HUES64 (cell line): ENCODE results near the gene ACRV1.

Experiments
- H3K27ac ChIP-seq: 2 replicates; pipeline ENCODE4 v1.7.0; 2013; ENCODE audit warnings: low read depth, low read length, inconsistent platforms
- H3K27me3 ChIP-seq: 2 replicates; pipeline ENCODE4 v1.6.1; 2013; ENCODE audit warnings: mild to moderate bottlenecking, low read length; ENCODE audit not compliant: insufficient read depth
- H3K36me3 ChIP-seq: 2 replicates; pipeline ENCODE4 v1.6.1; 2013; ENCODE audit warnings: mild to moderate bottlenecking, low read length; ENCODE audit not compliant: insufficient read depth
- H3K4me1 ChIP-seq: 2 replicates; pipeline ENCODE4 v1.6.1; 2013; ENCODE audit warnings: mild to moderate bottlenecking, low read length, moderate library complexity; ENCODE audit not compliant: insufficient read depth
- H3K4me3 ChIP-seq: 2 replicates; pipeline ENCODE4 v1.5.1; 2013; ENCODE audit warnings: mild to moderate bottlenecking, low read length, moderate library complexity
- H3K9ac ChIP-seq: 2 replicates; pipeline ENCODE4 v1.6.1; 2013; ENCODE audit warnings: mild to moderate bottlenecking, low read depth, low read length
- H3K9me3 ChIP-seq: 2 replicates; pipeline ENCODE4 v1.6.1; 2013; ENCODE audit warnings: low read depth, low read length; ENCODE audit not compliant: insufficient read depth
- WGBS: fragments of 150-250, 120-280 bp; methylation state at CpG from one replicate; pipeline ENCODE4 v1.1.7; 2013; ENCODE audit warnings: missing lambda C conversion rate; 5-methylcytosine and 5-hydroxymethylcytosine counted together

Gene ACRV1

GRCh38 chr11:125688632-125689031 is 8.0 kb upstream of the ACRV1 start:
- 92% methylated on average over 3 of the region's 3 CpGs for WGBS
- Histone ChIP-seq H3K9ac (no peak overlapping the region), H3K27me3 (no peaks in the 10 kb centered on the region), H3K4me3 (no peak overlapping the region), H3K27ac (no peak overlapping the region), H3K9me3 (no peaks in the 10 kb centered on the region), H3K36me3 (no peaks in the 10 kb centered on the region), H3K4me1 (peaks cover 9% of the 10 kb centered on the region; the same call in 1 of the 2 replicates)

- Histone ChIP-seq H3K27me3 (no peaks in the 10 kb centered on the region), H3K9ac (no peak overlapping the region), H3K4me3 (no peak overlapping the region), H3K36me3 (no peaks in the 10 kb centered on the region), H3K4me1 (peaks cover 10% of the 10 kb centered on the region; the same call in 1 of the 2 replicates), H3K27ac (no peak overlapping the region), H3K9me3 (no peaks in the 10 kb centered on the region)
- 96% methylated on average over 11 of the region's 11 CpGs for WGBS
Observed at GRCh38 chr11:125688066-125688465, 7.4 kb upstream of the ACRV1 start.

- H3K36me3 ChIP-seq = 0 out of 2 replicates have a peak, but pooled peaks cover under 1% of the 10 kb centered on the region
- H3K4me1 ChIP-seq = peaks cover 10% of the 10 kb centered on the region; the same call in 1 of the 2 replicates
- H3K9ac ChIP-seq = no peak overlapping the region
- H3K27ac ChIP-seq = no peak overlapping the region
- H3K27me3 ChIP-seq = no peaks in the 10 kb centered on the region
- H3K9me3 ChIP-seq = no peaks in the 10 kb centered on the region
- no peak overlapping the region for H3K4me3 ChIP-seq
- 75% methylated on average over 9 of the region's 9 CpGs for WGBS
Observed at GRCh38 chr11:125685228-125685627, 4.6 kb upstream of the ACRV1 start.

- WGBS = 91% methylated on average over 2 of the region's 2 CpGs
- H3K4me3 ChIP-seq = no peak overlapping the region
- H3K9me3 ChIP-seq = no peaks in the 10 kb centered on the region
- no peak overlapping the region for H3K27ac ChIP-seq
- no peaks in the 10 kb centered on the region for H3K27me3 ChIP-seq
- peaks cover 49% of the 10 kb centered on the region for H3K36me3 ChIP-seq
- 0 out of 2 replicates have a peak, but pooled peaks cover 4% of the 10 kb centered on the region for H3K4me1 ChIP-seq
- H3K9ac ChIP-seq = no peak overlapping the region
Observed at GRCh38 chr11:125679837-125680236, 810 bp downstream of the ACRV1 start.

GRCh38 chr11:125679397-125679796 is 1.2 kb downstream of the ACRV1 start:
- WGBS = 95% methylated on average over 4 of the region's 4 CpGs
- Histone ChIP-seq H3K9me3 (no peaks in the 10 kb centered on the region), H3K36me3 (peaks cover 49% of the 10 kb centered on the region), H3K27me3 (no peaks in the 10 kb centered on the region), H3K9ac (no peak overlapping the region), H3K4me1 (0 out of 2 replicates have a peak, but pooled peaks cover 3% of the 10 kb centered on the region), H3K4me3 (no peak overlapping the region), H3K27ac (no peak overlapping the region)

GRCh38 chr11:125675196-125675595 is 5.5 kb downstream of the ACRV1 start:
- Histone ChIP-seq H3K9me3 (no peaks in the 10 kb centered on the region), H3K27me3 (no peaks in the 10 kb centered on the region), H3K4me3 (no peak overlapping the region), H3K36me3 (peaks cover 70% of the 10 kb centered on the region), H3K9ac (no peak overlapping the region), H3K4me1 (no peaks in the 10 kb centered on the region), H3K27ac (no peak overlapping the region)
- 92% methylated on average over 2 of the region's 2 CpGs for WGBS

- Histone ChIP-seq H3K9me3 (no peaks in the 10 kb centered on the region), H3K9ac (no peak overlapping the region), H3K4me1 (no peaks in the 10 kb centered on the region), H3K4me3 (no peak overlapping the region), H3K27ac (no peak overlapping the region), H3K27me3 (no peaks in the 10 kb centered on the region), H3K36me3 (peaks cover 67% of the 10 kb centered on the region)
- 88% methylated on average over 2 of the region's 2 CpGs for WGBS
Observed at GRCh38 chr11:125674210-125674609, 6.4 kb downstream of the ACRV1 start.

GRCh38 chr11:125671561-125671960 is 9.1 kb downstream of the ACRV1 start:
- Histone ChIP-seq H3K4me1 (no peaks in the 10 kb centered on the region), H3K9ac (no peak overlapping the region), H3K4me3 (no peak overlapping the region), H3K36me3 (peaks cover 62% of the 10 kb centered on the region), H3K27me3 (no peaks in the 10 kb centered on the region), H3K9me3 (no peaks in the 10 kb centered on the region; the same call in 1 of the 2 replicates), H3K27ac (no peak overlapping the region)
- 100% methylated on average over 2 of the region's 2 CpGs for WGBS

GRCh38 chr11:125670172-125670571 is 10.5 kb downstream of the ACRV1 start:
- Histone ChIP-seq H3K27ac (no peak overlapping the region), H3K4me1 (no peaks in the 10 kb centered on the region), H3K9me3 (no peaks in the 10 kb centered on the region; the same call in 1 of the 2 replicates), H3K4me3 (no peak overlapping the region), H3K27me3 (no peaks in the 10 kb centered on the region), H3K9ac (no peak overlapping the region), H3K36me3 (peaks cover 60% of the 10 kb centered on the region)
- no CpG with 5 or more reads among the region's 1 CpG for WGBS

- no peaks in the 10 kb centered on the region for H3K4me1 ChIP-seq
- no peak overlapping the region for H3K9ac ChIP-seq
- no peaks in the 10 kb centered on the region; the same call in 1 of the 2 replicates for H3K9me3 ChIP-seq
- no peak overlapping the region for H3K27ac ChIP-seq
- H3K4me3 ChIP-seq = no peak overlapping the region
- 98% methylated on average over 2 of the region's 2 CpGs for WGBS
- H3K27me3 ChIP-seq = no peaks in the 10 kb centered on the region
- H3K36me3 ChIP-seq = peaks cover 76% of the 10 kb centered on the region
Observed at GRCh38 chr11:125667151-125667550, 13.5 kb downstream of the ACRV1 start.

- Histone ChIP-seq H3K4me3 (no peak overlapping the region), H3K27me3 (no peaks in the 10 kb centered on the region), H3K9ac (no peak overlapping the region), H3K4me1 (no peaks in the 10 kb centered on the region), H3K36me3 (peaks cover 82% of the 10 kb centered on the region), H3K9me3 (no peaks in the 10 kb centered on the region; the same call in 1 of the 2 replicates), H3K27ac (no peak overlapping the region)
- WGBS = 100% methylated on average over 1 of the region's 3 CpGs
Observed at GRCh38 chr11:125663910-125664309, 16.7 kb downstream of the ACRV1 start.

- no peak overlapping the region for H3K4me3 ChIP-seq
- H3K36me3 ChIP-seq = peaks cover 85% of the 10 kb centered on the region
- no peak overlapping the region for H3K27ac ChIP-seq
- no peak overlapping the region for H3K9ac ChIP-seq
- no peaks in the 10 kb centered on the region for H3K4me1 ChIP-seq
- WGBS = 88% methylated on average over 1 of the region's 2 CpGs
- no peaks in the 10 kb centered on the region for H3K27me3 ChIP-seq
- H3K9me3 ChIP-seq = no peaks in the 10 kb centered on the region; the same call in 1 of the 2 replicates
Observed at GRCh38 chr11:125662689-125663088, 18.0 kb downstream of the ACRV1 start.
